Inflammatory macrophage treated with lipopolysaccharide for 4 hours (primary cell): ENCODE measurements around the gene PIGZ.

Experiments
- DNase-seq: peaks from one replicate; pipeline ENCODE4 v3.0.0-alpha.2; 2020

The PIGZ gene

DNA sequence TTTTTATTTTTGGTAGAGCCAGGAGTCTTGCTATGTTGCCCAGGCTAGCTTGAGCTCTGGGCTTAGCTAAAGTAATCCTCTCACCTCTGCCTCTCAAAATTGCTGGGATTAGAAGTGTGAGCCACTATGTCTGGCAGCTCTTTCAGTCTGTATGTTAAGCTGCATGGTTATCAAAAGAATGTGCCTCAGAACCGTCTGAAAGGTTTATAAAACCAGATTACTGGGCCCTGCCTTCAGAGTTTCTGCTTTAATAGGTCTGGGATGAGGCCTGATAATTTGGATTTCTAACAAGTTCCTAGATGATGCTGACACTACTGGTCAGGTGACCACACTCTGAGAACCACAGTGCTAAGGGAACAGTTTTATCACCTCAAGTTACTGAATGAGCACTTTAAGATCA is 66.3 kb downstream of the PIGZ start:
- DNase-seq, result no peak

- no peak for DNase-seq
These were observed 66.9 kb downstream of the PIGZ start for GRCh38 chr3:196901768-196902167.
